Measurements from ENCODE around the gene LMO7.

Gene LMO7

GRCh38 chr13:75801388-75801945 lies 165.3 kb downstream of the LMO7 start:
- DNase-seq (ENCODE audit: low read depth): no peak
- no peak overlapping the region for H3K4me3 ChIP-seq (ENCODE audit: low read depth, low read length)
- no peak for TF ChIP-seq CTCF (IDR thresholded peaks at IDR 0.05; ENCODE audit: insufficient read depth, low read depth, low read length, missing control alignments)

- DNase-seq (ENCODE audit: low read depth): no peak
- no peak overlapping the region for H3K4me3 ChIP-seq (ENCODE audit: low read depth, low read length)
- TF ChIP-seq CTCF (IDR thresholded peaks at IDR 0.05; ENCODE audit: insufficient read depth, low read depth, low read length, missing control alignments): no peak
Observed at GRCh38 chr13:75802161-75802560, 166.0 kb downstream of the LMO7 start.

- no peak overlapping the region for H3K4me3 ChIP-seq (ENCODE audit: low read depth, low read length)
- no peak for TF ChIP-seq CTCF (IDR thresholded peaks at IDR 0.05; ENCODE audit: insufficient read depth, low read depth, low read length, missing control alignments)
- peak; percentile 10 for DNase-seq (ENCODE audit: low read depth)
Observed at GRCh38 chr13:75803164-75803611, 167.1 kb downstream of the LMO7 start.

GRCh38 chr13:75804054-75804453 lies 167.9 kb downstream of the LMO7 start:
- H3K4me3 ChIP-seq (ENCODE audit: low read depth, low read length): no peak overlapping the region
- TF ChIP-seq CTCF (IDR thresholded peaks at IDR 0.05; ENCODE audit: insufficient read depth, low read depth, low read length, missing control alignments): no peak
- DNase-seq (ENCODE audit: low read depth): no peak

GRCh38 chr13:75804605-75805004 lies 168.5 kb downstream of the LMO7 start:
- H3K4me3 ChIP-seq (ENCODE audit: low read depth, low read length): no peak overlapping the region
- DNase-seq (ENCODE audit: low read depth): no peak
- no peak for TF ChIP-seq CTCF (IDR thresholded peaks at IDR 0.05; ENCODE audit: insufficient read depth, low read depth, low read length, missing control alignments)

- no peak overlapping the region for H3K4me3 ChIP-seq (ENCODE audit: low read depth, low read length)
- DNase-seq (ENCODE audit: low read depth): no peak
- TF ChIP-seq CTCF (IDR thresholded peaks at IDR 0.05; ENCODE audit: insufficient read depth, low read depth, low read length, missing control alignments): no peak
Observed at GRCh38 chr13:75806117-75806516, 170.0 kb downstream of the LMO7 start.

- no peak for DNase-seq (ENCODE audit: low read depth)
- H3K4me3 ChIP-seq (ENCODE audit: low read depth, low read length): no peak overlapping the region
- TF ChIP-seq CTCF (IDR thresholded peaks at IDR 0.05; ENCODE audit: insufficient read depth, low read depth, low read length, missing control alignments): no peak
Observed at GRCh38 chr13:75811361-75811760, 175.2 kb downstream of the LMO7 start.

Measured in GM12865 (cell line).